Measurements from ENCODE around the gene LYPD4.

DNA sequence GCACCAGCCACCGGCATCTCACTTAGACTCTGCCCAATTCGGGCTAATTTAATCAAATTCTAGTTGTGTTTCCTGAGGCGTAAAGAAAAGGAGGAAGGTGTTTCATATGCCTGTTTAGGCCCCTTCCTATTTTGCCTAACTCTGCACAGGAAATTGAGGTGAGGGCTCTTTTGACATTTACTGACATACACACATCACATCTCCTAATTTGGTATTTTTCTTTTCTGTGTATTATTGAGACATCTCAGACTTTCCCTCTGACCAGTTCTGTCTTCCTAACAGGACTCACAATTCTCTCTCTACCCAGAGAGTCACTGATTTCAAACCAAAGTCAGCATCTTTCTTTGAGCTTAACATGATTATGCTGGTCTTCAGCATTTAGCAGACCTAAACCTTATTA is 40.1 kb downstream of the LYPD4 start:
- TF ChIP-seq, protein P1, sequence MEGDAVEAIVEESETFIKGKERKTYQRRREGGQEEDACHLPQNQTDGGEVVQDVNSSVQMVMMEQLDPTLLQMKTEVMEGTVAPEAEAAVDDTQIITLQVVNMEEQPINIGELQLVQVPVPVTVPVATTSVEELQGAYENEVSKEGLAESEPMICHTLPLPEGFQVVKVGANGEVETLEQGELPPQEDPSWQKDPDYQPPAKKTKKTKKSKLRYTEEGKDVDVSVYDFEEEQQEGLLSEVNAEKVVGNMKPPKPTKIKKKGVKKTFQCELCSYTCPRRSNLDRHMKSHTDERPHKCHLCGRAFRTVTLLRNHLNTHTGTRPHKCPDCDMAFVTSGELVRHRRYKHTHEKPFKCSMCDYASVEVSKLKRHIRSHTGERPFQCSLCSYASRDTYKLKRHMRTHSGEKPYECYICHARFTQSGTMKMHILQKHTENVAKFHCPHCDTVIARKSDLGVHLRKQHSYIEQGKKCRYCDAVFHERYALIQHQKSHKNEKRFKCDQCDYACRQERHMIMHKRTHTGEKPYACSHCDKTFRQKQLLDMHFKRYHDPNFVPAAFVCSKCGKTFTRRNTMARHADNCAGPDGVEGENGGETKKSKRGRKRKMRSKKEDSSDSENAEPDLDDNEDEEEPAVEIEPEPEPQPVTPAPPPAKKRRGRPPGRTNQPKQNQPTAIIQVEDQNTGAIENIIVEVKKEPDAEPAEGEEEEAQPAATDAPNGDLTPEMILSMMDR (conservative IDR thresholded peaks at IDR 0.05), result no peak
- no peak for TF ChIP-seq ZFX (IDR thresholded peaks at IDR 0.05)
